Duodenal mucosa (tissue), 2 donors: ENCODE measurements around the gene GPR27.

Source experiments
- H3K27ac ChIP-seq: one replicate; pipeline ENCODE4 v1.7.0; 2013; ENCODE audit warnings: low read depth, low read length
- H3K27me3 ChIP-seq, 2 donors: one replicate each; pipeline ENCODE4 v1.7.0; 2013; ENCODE audit warnings: low read length in 2 of 2, control low read depth in 1 of 2; ENCODE audit not compliant: insufficient read depth in 2 of 2, control insufficient read depth in 1 of 2
- H3K36me3 ChIP-seq, 2 donors: one replicate each; pipeline ENCODE4 v1.7.0; 2013; ENCODE audit warnings: low read length in 2 of 2, control low read depth in 1 of 2; ENCODE audit not compliant: insufficient read depth in 2 of 2, control insufficient read depth in 1 of 2
- H3K4me1 ChIP-seq, 2 donors: one replicate each; pipeline ENCODE4 v1.7.0; 2013; ENCODE audit warnings: low read length in 2 of 2, control low read depth in 1 of 2; ENCODE audit not compliant: insufficient read depth in 2 of 2, control insufficient read depth in 1 of 2
- H3K4me3 ChIP-seq, 2 donors: one replicate each; pipeline ENCODE4 v1.7.0; 2013; ENCODE audit warnings: low read length in 2 of 2, low read depth in 1 of 2
- H3K9ac ChIP-seq, 2 donors: one replicate each; pipeline ENCODE4 v1.7.0; 2013; ENCODE audit warnings: low read length in 2 of 2, low read depth in 1 of 2
- H3K9me3 ChIP-seq, 2 donors: one replicate each; pipeline ENCODE4 v1.7.0; 2013; ENCODE audit warnings: low read length in 2 of 2, control low read depth in 1 of 2; ENCODE audit not compliant: control insufficient read depth in 1 of 2

GPR27 gene

DNA sequence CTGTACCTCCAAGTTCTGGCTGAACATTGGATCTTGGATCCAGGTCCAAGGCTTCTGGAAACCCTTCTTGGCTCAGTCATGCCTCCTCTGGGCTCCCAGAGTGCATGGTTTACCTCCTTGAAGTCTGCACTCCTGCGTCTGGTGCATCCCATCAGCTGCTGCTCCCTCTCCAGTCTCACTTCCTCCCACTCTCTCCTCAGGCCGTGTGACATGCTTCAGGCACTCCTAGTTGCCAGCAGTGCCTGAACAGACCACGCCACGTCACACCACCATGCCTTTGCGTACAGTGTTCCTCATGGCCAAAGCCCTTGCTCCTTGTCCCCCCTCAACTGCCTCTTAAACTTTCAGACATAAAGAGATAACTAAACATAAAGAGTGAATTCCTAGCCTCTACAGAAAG is 5.7 kb downstream of the GPR27 start:
- no peak overlapping the region for H3K27ac ChIP-seq
- no peak overlapping the region for H3K4me3 ChIP-seq
- no peak overlapping the region for H3K9ac ChIP-seq
- H3K4me1 ChIP-seq, result no peaks in the 10 kb centered on the region
- H3K36me3 ChIP-seq, result no peaks in the 10 kb centered on the region
- H3K9me3 ChIP-seq, result no peaks in the 10 kb centered on the region
- peaks cover 10 to 16% of the 10 kb centered on the region in 2 donors for H3K27me3 ChIP-seq

DNA sequence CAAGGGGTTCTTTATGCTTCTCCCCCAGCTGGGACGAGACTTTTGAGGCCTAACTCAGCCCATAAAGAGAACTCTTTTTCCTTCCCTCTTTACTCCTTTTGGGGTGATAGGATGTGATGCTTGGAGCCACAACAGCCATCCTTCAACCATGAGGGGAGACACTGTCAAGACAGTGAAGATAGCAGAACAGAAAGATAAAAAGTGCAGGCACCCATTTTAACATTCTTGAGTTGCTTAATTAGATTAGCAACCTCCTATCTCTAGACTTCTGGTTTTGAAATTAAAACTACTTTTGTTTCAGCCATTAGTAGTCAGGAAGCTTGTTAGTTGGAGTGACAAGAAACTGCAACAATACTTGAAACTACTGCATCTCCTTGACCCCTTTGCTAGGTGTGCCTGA is 6.5 kb downstream of the GPR27 start:
- H3K27me3 ChIP-seq, result peaks cover 5 to 11% of the 10 kb centered on the region in 2 donors
- no peaks in the 10 kb centered on the region for H3K4me1 ChIP-seq
- no peaks in the 10 kb centered on the region for H3K9me3 ChIP-seq
- no peak overlapping the region for H3K4me3 ChIP-seq
- H3K27ac ChIP-seq, result no peak overlapping the region
- H3K9ac ChIP-seq, result no peak overlapping the region
- H3K36me3 ChIP-seq, result no peaks in the 10 kb centered on the region

DNA sequence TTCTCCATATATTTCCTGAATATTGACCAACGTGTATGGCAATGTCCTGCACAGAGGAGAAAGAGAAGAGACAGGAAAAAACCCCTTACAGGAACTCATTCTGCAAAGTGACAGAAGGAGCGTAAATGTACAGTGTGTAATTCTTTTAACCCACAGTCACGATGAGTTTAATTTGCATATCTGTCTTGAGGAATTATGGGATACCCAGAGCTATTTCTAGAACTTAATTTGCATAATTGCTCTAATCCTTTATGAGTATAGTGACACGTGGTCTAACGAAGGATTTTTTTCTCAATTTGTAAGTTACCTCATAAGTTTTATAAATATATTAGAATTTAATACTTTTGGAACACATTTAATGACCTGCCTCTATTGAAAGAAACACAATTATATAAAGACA is 9.8 kb downstream of the GPR27 start:
- no peak overlapping the region for H3K9ac ChIP-seq
- H3K4me3 ChIP-seq, result no peak overlapping the region
- no peaks in the 10 kb centered on the region for H3K4me1 ChIP-seq
- peaks cover 0 to 7% of the 10 kb centered on the region in 2 donors for H3K27me3 ChIP-seq
- no peak overlapping the region for H3K27ac ChIP-seq
- no peaks in the 10 kb centered on the region for H3K36me3 ChIP-seq
- no peaks in the 10 kb centered on the region for H3K9me3 ChIP-seq

DNA sequence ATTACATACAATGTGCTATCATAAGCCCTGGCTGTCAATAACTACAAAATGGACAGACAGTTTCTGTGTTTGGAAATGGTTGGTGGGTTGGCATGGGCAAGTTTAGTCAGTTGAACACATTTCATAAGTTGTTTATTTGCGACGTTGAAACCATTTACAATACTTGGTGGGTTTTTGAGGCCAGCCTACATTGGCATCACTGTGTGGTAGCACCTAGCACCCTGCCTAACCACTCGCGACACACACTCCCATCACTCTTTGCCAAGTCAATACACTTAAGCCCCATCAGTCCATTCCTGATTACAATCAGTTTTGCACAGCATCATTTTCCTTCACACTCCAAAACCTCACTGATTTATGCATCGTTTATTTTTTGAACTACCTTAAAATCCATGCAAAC is 17.5 kb downstream of the GPR27 start:
- no peak overlapping the region for H3K4me3 ChIP-seq
- no peaks in the 10 kb centered on the region for H3K36me3 ChIP-seq
- H3K27me3 ChIP-seq, result peaks cover 0 to 5% of the 10 kb centered on the region in 2 donors
- no peak overlapping the region for H3K9ac ChIP-seq
- H3K27ac ChIP-seq, result no peak overlapping the region
- no peaks in the 10 kb centered on the region for H3K4me1 ChIP-seq
- H3K9me3 ChIP-seq, result no peaks in the 10 kb centered on the region

DNA sequence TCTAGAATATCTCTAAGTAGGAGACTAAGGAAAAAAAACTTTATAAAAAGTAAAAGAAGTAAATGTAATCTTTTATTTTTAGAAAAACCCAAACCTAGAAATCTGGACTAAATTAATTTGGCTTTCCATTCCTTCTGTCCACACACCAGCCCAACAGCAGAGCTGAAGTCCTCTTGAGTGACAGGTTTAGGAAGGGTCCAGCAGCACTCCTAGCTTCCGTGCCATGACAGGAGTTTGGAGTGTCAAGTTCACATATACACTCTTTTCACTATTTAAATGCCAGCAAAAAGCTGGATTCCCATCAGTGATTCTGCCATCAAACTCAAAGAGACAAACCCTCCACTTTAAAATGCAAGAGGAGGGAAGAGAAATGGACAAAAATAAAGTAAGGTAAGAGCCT is 18.2 kb downstream of the GPR27 start:
- Histone ChIP-seq H3K9ac (no peak overlapping the region), H3K9me3 (no peaks in the 10 kb centered on the region), H3K4me3 (no peak overlapping the region), H3K4me1 (no peaks in the 10 kb centered on the region), H3K27ac (no peak overlapping the region), H3K36me3 (no peaks in the 10 kb centered on the region), H3K27me3 (peaks cover 0 to 5% of the 10 kb centered on the region in 2 donors)

DNA sequence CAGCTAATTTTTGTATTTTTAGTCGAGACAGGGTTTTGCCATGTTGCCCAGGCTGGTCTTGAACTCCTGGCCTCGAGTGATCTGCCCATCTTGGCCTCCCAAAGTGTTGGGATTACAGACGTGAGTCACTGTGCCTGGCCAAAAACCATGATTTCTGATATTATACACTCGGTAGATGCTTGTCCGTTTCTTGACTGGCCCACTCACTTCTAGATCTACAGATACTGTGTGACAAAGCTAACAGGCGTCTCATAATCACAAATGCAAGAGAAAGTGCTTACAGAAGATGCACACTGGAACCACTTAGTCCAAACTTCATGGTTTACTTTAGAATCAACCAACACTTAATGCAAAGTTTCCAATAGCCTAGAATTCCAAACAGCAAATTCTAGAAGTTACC is 22.9 kb downstream of the GPR27 start:
- Histone ChIP-seq H3K9ac (no peak overlapping the region), H3K36me3 (no peaks in the 10 kb centered on the region), H3K27ac (no peak overlapping the region), H3K4me1 (no peaks in the 10 kb centered on the region), H3K4me3 (no peak overlapping the region), H3K27me3 (peaks cover 9 to 20% of the 10 kb centered on the region in 2 donors), H3K9me3 (no peaks in the 10 kb centered on the region)

DNA sequence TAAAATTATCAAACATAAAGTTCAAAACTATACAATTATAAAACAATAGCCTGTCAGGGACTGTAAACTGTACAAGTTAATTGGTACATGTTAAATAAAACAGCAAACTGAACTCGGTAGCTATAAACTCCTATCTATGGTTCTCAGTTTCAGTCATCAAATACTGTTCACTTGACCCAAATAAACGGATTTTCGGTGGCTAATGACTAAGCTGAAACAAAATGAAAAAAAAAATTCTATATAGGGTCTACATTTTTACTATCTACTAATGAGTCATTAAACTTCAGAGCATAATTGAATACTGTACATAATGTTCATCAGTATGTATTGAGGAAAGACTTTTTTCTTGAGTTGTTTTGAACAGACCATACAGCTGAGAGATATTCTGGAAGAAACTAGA is 24.7 kb downstream of the GPR27 start:
- H3K27me3 ChIP-seq, result peaks cover 25 to 29% of the 10 kb centered on the region in 2 donors

DNA sequence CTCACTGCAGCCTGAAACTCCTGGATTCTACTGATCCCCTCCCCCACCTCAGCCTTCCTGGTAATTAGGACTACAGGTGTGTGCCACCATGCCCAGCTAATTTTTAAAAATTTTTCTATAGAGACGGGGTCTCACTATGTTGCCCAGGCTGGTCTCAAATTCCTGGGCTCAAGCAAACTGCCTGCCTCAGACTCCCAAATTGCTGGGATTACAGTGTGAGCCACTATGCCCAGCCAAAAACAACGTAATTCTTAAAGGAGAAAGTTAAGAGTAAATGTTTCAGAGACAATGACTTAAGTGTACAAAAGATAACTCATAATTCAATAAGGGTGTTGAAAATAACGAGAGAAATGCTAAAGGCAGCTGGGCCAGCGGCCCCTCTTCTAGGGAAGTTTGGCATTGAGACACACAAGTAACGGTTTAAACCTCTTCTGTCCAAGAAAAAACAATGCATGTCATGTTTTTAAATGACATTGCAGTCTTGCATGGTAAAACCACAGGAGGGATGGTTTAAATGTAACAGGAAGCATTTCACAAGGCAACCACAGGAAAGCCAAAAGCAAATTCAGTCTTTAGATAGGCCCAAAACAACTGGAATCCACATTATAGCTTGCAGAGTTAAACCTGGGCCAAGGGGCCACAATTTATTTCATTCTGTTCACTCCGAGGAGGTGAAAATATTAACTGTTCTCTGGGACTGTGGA is 26.2 kb downstream of the GPR27 start:
- peaks cover 0 to 4% of the 10 kb centered on the region in 2 donors for H3K4me1 ChIP-seq
- no peaks in the 10 kb centered on the region for H3K36me3 ChIP-seq
- H3K27ac ChIP-seq, result no peak overlapping the region
- peaks cover 37 to 40% of the 10 kb centered on the region in 2 donors for H3K27me3 ChIP-seq
- no peaks in the 10 kb centered on the region for H3K9me3 ChIP-seq
- H3K9ac ChIP-seq, result no peak overlapping the region
- H3K4me3 ChIP-seq, result no peak overlapping the region

More for the DNA sequence above, 24.7 kb downstream of the GPR27 start:
- Histone ChIP-seq H3K27ac (no peak overlapping the region), H3K4me1 (no peaks in the 10 kb centered on the region), H3K9ac (no peak overlapping the region), H3K36me3 (no peaks in the 10 kb centered on the region), H3K4me3 (no peak overlapping the region), H3K9me3 (no peaks in the 10 kb centered on the region)

DNA sequence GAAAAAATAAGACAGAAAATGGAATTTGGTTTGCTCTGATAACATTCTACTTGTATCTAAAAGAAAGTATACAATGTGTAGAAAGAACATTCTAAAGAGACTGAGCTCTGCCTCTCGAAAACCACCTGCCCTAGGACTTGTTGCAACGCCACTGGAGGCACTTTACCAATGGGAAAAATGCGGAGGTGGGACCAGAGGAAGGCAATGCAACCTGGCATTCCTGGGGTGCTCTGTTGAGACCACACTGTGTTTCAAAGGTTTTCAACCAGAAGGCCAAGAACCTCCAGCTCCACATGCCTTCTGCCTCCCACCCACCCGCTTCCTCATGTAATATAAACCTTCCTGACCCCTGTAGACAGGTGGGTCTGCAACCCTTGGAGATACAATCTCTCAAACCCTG is 26.8 kb downstream of the GPR27 start:
- Histone ChIP-seq H3K27ac (no peak overlapping the region), H3K27me3 (peaks cover 38 to 42% of the 10 kb centered on the region in 2 donors)

DNA sequence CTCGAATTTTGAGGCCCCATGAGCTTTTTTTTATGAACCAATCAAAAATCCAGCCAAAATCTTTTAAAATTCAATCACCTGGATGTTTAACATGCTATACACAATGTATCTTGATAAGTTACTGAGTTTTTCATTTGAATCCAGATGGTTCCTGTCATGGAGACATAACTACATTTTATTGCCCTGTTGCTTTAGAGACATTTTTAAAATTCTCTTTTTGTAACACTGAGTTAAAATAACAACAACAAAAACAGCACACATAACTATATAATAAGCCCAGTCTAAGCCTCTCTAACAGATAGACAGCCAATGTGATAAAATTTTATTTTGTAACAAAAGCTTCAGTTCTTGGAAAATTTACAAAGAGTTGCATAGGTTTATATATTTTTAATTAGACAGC is 29.5 kb downstream of the GPR27 start:
- H3K27me3 ChIP-seq, result peaks cover 52 to 63% of the 10 kb centered on the region in 2 donors
- peaks cover 3 to 4% of the 10 kb centered on the region in 2 donors for H3K4me1 ChIP-seq
- no peak overlapping the region for H3K9ac ChIP-seq
- no peaks in the 10 kb centered on the region for H3K36me3 ChIP-seq
- no peak overlapping the region for H3K4me3 ChIP-seq
- no peak overlapping the region for H3K27ac ChIP-seq
- H3K9me3 ChIP-seq, result no peaks in the 10 kb centered on the region

More for the DNA sequence above, 26.8 kb downstream of the GPR27 start:
- Histone ChIP-seq H3K9me3 (no peaks in the 10 kb centered on the region), H3K9ac (no peak overlapping the region), H3K4me3 (no peak overlapping the region), H3K4me1 (peaks cover 1 to 4% of the 10 kb centered on the region in 2 donors), H3K36me3 (no peaks in the 10 kb centered on the region)
